HCT116 (cell line): ENCODE results near the gene FAM20C.

Source experiments
- CTCF ChIP-seq, 3 experiments: fragments of 200-600 bp in 1 of 3; sonication (generic) in 1 of 3; IDR thresholded peaks in 2 of 3; conservative IDR thresholded peaks in 1 of 3; 2 replicates each; pipeline ENCODE4 v1.5.1; 2012 to 2017; ENCODE audit warnings: low read depth in 2 of 3, low read length in 2 of 3, antibody characterized with exemption in 1 of 3, borderline replicate concordance in 1 of 3, control low read depth in 1 of 3, mild to moderate bottlenecking in 1 of 3, mixed read lengths in 1 of 3, mixed run types in 1 of 3, moderate library complexity in 1 of 3; ENCODE audit not compliant: insufficient read depth in 1 of 3
- EZH2 ChIP-seq: fragments of 200-600 bp; sonication (generic); IDR thresholded peaks from 2 replicates; pipeline ENCODE4 v1.6.1; 2017; ENCODE audit warnings: antibody characterized with exemption, mixed run types
- EZH2phosphoT487 ChIP-seq: fragments of 200-600 bp; IDR thresholded peaks from 2 replicates; pipeline ENCODE4 v1.6.1; 2018; ENCODE audit warnings: antibody characterized with exemption, borderline replicate concordance
- JUND ChIP-seq: IDR thresholded peaks from 2 replicates; pipeline ENCODE4 v1.6.1; 2012
- POLR2A ChIP-seq: IDR thresholded peaks from 2 replicates; pipeline ENCODE4 v1.7.0; 2011; ENCODE audit warnings: borderline replicate concordance; ENCODE audit not compliant: insufficient read depth, insufficient read length; ENCODE audit errors: extremely low read depth
- SIN3A ChIP-seq: IDR thresholded peaks from 2 replicates; pipeline ENCODE4 v1.6.1; 2012; ENCODE audit warnings: low read depth
- SP1 ChIP-seq: IDR thresholded peaks from 2 replicates; pipeline ENCODE4 v1.6.1; 2012; ENCODE audit warnings: low read depth
- TCF7L2 ChIP-seq: IDR thresholded peaks from 2 replicates; pipeline ENCODE4 v1.7.0; 2011; ENCODE audit warnings: borderline replicate concordance, inconsistent platforms; ENCODE audit not compliant: insufficient read depth, insufficient read length; ENCODE audit errors: extremely low read depth
- YY1 ChIP-seq: IDR thresholded peaks from 2 replicates; pipeline ENCODE4 v1.6.1; 2011; ENCODE audit warnings: low read length, low read depth, moderate library complexity, mild to moderate bottlenecking; ENCODE audit not compliant: insufficient replicate concordance; ENCODE audit errors: extremely low read depth
- ZBTB33 ChIP-seq: IDR thresholded peaks from 2 replicates; pipeline ENCODE4 v1.6.1; 2011; ENCODE audit warnings: mild to moderate bottlenecking, low read length, moderate library complexity; ENCODE audit not compliant: insufficient replicate concordance; ENCODE audit errors: extremely low read depth
- TF ChIP-seq, protein P1 (sequence below): IDR thresholded peaks from 2 replicates; pipeline ENCODE4 v1.6.1; 2012

DNA sequence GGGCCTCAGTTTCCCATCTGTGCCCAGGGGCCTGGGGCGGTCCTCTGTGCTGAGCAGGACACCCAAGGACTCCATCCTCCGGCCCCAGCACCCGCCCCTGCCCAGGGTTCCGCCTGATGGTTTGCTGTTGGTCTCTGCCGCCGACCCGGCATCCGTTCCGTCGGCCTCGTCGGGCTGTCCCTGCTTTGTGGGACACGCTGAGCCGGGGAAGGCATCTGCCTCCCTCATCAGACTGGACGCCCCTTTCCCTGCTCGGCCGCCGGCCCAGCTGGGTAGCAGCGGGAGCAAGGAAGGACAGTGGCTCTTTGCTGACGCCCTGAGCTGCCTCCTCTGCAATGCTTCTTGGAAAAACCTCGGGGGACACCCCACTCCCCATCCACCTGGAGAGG is 39.5 kb downstream of the FAM20C start:
- no peak for TF ChIP-seq CTCF (IDR thresholded peaks at IDR 0.05 in 2 of 3, conservative IDR thresholded peaks at IDR 0.05 in 1 of 3; ENCODE audit: borderline replicate concordance in 1 of 3, insufficient read depth in 1 of 3, low read depth in 2 of 3, low read length in 2 of 3)
- no peak for TF ChIP-seq EZH2phosphoT487
- TF ChIP-seq SIN3A = no peak
- TF ChIP-seq EZH2 = no peak
- no peak for TF ChIP-seq POLR2A
- no peak for TF ChIP-seq ZBTB33
- TF ChIP-seq JUND = no peak
- no peak for TF ChIP-seq YY1
- TF ChIP-seq, protein P1, sequence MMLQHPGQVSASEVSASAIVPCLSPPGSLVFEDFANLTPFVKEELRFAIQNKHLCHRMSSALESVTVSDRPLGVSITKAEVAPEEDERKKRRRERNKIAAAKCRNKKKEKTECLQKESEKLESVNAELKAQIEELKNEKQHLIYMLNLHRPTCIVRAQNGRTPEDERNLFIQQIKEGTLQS = no peak
- TF ChIP-seq TCF7L2 = no peak
- TF ChIP-seq SP1 = no peak
